Esophagus squamous epithelium (tissue), 5 donors: ENCODE data around the gene FHIT. TPM values are rescaled to one million over a fixed set of nuclear protein-coding genes. Genes with fewer than 3 reads are reported as not detected.

ENCODE experiments used
- DNase-seq: peaks from one replicate; lab custom pipeline; 2025; lab: John Stamatoyannopoulos, UW
- H3K27ac ChIP-seq, 4 donors: fragments of 200-600 bp; sonication (generic); one replicate each; pipeline ENCODE4 v1.5.1; 2016 to 2019; ENCODE audit warnings: mild to moderate bottlenecking in 1 of 4
- H3K27me3 ChIP-seq, 4 donors: fragments of 200-600 bp; sonication (generic); 1 replicate in 3 of 4; 2 replicates in 1 of 4; pipeline versions ENCODE4 v1.5.1 to v1.6.0; 2017 to 2021; ENCODE audit warnings: antibody characterized with exemption in 1 of 4
- H3K36me3 ChIP-seq, 3 donors: fragments of 200-600 bp; sonication (generic); one replicate each; pipeline ENCODE4 v1.5.1; 2016 to 2019
- H3K4me1 ChIP-seq, 3 donors: fragments of 200-600 bp; sonication (generic); one replicate each; pipeline ENCODE4 v1.5.1; 2017 to 2019
- H3K4me3 ChIP-seq, 4 donors: fragments of 200-600 bp; sonication (generic); 1 replicate in 3 of 4; 2 replicates in 1 of 4; pipeline ENCODE4 v1.5.1; 2016 to 2019; ENCODE audit warnings: mild to moderate bottlenecking in 2 of 4, moderate library complexity in 1 of 4
- H3K9me3 ChIP-seq, 3 donors: fragments of 200-600 bp; sonication (generic); one replicate each; pipeline ENCODE4 v1.5.1; 2016 to 2019
- CTCF ChIP-seq, 6 experiments: fragments of 450-650 bp in 4 of 6; fragments of 200-600 bp in 2 of 6; sonication (generic) in 2 of 6; IDR thresholded peaks; one replicate each; pipeline ENCODE4 v1.5.1; 2016 to 2019; ENCODE audit warnings: antibody characterized with exemption in 6 of 6, mild to moderate bottlenecking in 4 of 6, moderate library complexity in 4 of 6
- POLR2A ChIP-seq, 4 donors: fragments of 450-650 bp; IDR thresholded peaks; one replicate each; pipeline ENCODE4 v1.6.1; 2017; ENCODE audit warnings: antibody characterized with exemption in 4 of 4, mild to moderate bottlenecking in 4 of 4, moderate library complexity in 3 of 4
- WGBS, 2 donors: methylation state at CpG; one replicate each; pipeline ENCODE4 v1.1.5; 2018; 5-methylcytosine and 5-hydroxymethylcytosine counted together
- intact Hi-C: fragments of 100-400 bp; cut with DNase I; formaldehyde crosslinking; loops from one replicate; pipeline ENCODE4 v1.15.0; 2022
- total RNA-seq, 4 donors: library from RNA; depleted of rRNA; stranded (reverse); fragments of >200 nt; gene quantifications; one replicate each; pipeline ENCODE4 v1.1.0, GENCODE V29; 2016
- donor health status: DM: yes; HTN: yes; CAD: no.

FHIT gene
- 1 to 10 TPM in 3 of 4 donors, under 1 TPM in 1; 0.64 to 5.7 (median 3.1) TPM for total RNA-seq

GRCh38 chr3:61251174-61251972 is at the start of gene FHIT:
Gene FHIT, minus strand, starts transcription at chr3:61251452.
- Histone ChIP-seq H3K4me1 (peaks cover 0 to 20% (median 8%) of the 10 kb centered on the region in 3 donors), H3K27me3 (no peaks in the 10 kb centered on the region), H3K9me3 (no peaks in the 10 kb centered on the region), H3K27ac (peak within 1 kb of the TSS; percentile 68 to 90 (median 78)), H3K36me3 (no peaks in the 10 kb centered on the region), H3K4me3 (peak within 1 kb of the TSS; percentile 57 to 94 (median 77))
- DNase-seq = peak; percentile 71
- peak in 1 of 6 experiments; percentile 5 for TF ChIP-seq CTCF (IDR thresholded peaks at IDR 0.05)
- TF ChIP-seq POLR2A (IDR thresholded peaks at IDR 0.05) = peak in 1 of 4 donors; percentile 38
- intact Hi-C loops = no loop called here
- WGBS, 2 donors = 1 to 2% methylated on average over 16 to 22 of the region's 41 CpGs

- no peak for DNase-seq
- WGBS, 2 donors = 36 to 46% methylated on average over 2 of the region's 2 CpGs
Observed at GRCh38 chr3:61300786-61301185, 49.5 kb upstream of the FHIT start.

GRCh38 chr3:61300006-61300380 is 48.7 kb upstream of the FHIT start:
- no peaks in the 10 kb centered on the region for H3K36me3 ChIP-seq
- H3K9me3 ChIP-seq = no peaks in the 10 kb centered on the region
- no peaks in the 10 kb centered on the region for H3K4me1 ChIP-seq
- H3K27me3 ChIP-seq = no peaks in the 10 kb centered on the region
- H3K4me3 ChIP-seq = no peak overlapping the region
- H3K27ac ChIP-seq = no peak overlapping the region
- WGBS, 2 donors = 69 to 75% methylated on average over 4 of the region's 4 CpGs
- no peak for DNase-seq
- no peak for TF ChIP-seq CTCF (IDR thresholded peaks at IDR 0.05)
- no peak for TF ChIP-seq POLR2A (IDR thresholded peaks at IDR 0.05)
- intact Hi-C loops = no loop called here

More at GRCh38 chr3:61300786-61301185, 49.5 kb upstream of the FHIT start:
- Histone ChIP-seq H3K9me3 (no peaks in the 10 kb centered on the region), H3K4me1 (no peaks in the 10 kb centered on the region), H3K4me3 (no peak overlapping the region), H3K36me3 (no peaks in the 10 kb centered on the region), H3K27ac (no peak overlapping the region), H3K27me3 (no peaks in the 10 kb centered on the region)
- intact Hi-C loops = no loop called here
- TF ChIP-seq CTCF (IDR thresholded peaks at IDR 0.05) = no peak
- no peak for TF ChIP-seq POLR2A (IDR thresholded peaks at IDR 0.05)

GRCh38 chr3:61299343-61300005 is 48.2 kb upstream of the FHIT start:
- H3K4me3 ChIP-seq = no peak overlapping the region
- TF ChIP-seq CTCF (IDR thresholded peaks at IDR 0.05) (no peak), POLR2A (IDR thresholded peaks at IDR 0.05) (no peak)
- H3K27me3 ChIP-seq = no peaks in the 10 kb centered on the region
- H3K4me1 ChIP-seq = no peaks in the 10 kb centered on the region
- DNase-seq = no peak
- 71 to 75% methylated on average over 3 of the region's 3 CpGs for WGBS, 2 donors
- intact Hi-C loops = no loop called here
- H3K27ac ChIP-seq = no peak overlapping the region
- no peaks in the 10 kb centered on the region for H3K36me3 ChIP-seq
- H3K9me3 ChIP-seq = no peaks in the 10 kb centered on the region

GRCh38 chr3:61297821-61298220 is 46.6 kb upstream of the FHIT start:
- Histone ChIP-seq H3K36me3 (no peaks in the 10 kb centered on the region), H3K4me1 (no peaks in the 10 kb centered on the region), H3K9me3 (no peaks in the 10 kb centered on the region), H3K4me3 (no peak overlapping the region), H3K27me3 (no peaks in the 10 kb centered on the region), H3K27ac (no peak overlapping the region)
- 33 to 46% methylated on average over 1 of the region's 1 CpG for WGBS, 2 donors
- TF ChIP-seq POLR2A (IDR thresholded peaks at IDR 0.05) (no peak), CTCF (IDR thresholded peaks at IDR 0.05) (no peak)
- intact Hi-C loops = no loop called here
- no peak for DNase-seq
